HL-60 (cell line): ENCODE results near the gene ZNF343.

Source experiments
- CTCF ChIP-seq: IDR thresholded peaks from one replicate; pipeline ENCODE4 v1.5.1; 2011; ENCODE audit warnings: low read length, control low read depth, inconsistent platforms; ENCODE audit not compliant: insufficient read depth
- POLR2AphosphoS5 ChIP-seq: IDR thresholded peaks from 2 replicates; pipeline ENCODE4 v1.6.1; 2012; ENCODE audit warnings: low read depth

GRCh38 chr20:2541940-2542339, 33.2 kb upstream of the ZNF343 start:
- no peak for TF ChIP-seq CTCF
- no peak for TF ChIP-seq POLR2AphosphoS5
